Urothelium cell line (cell line): ENCODE results near the gene SLC24A1.
"Not testable (repeated sequence)": the region's sequence is repeated elsewhere in the genome, so short reads cannot be mapped to it uniquely, and the experiment has no call there.

Source experiments
- DNase-seq: peaks from one replicate; pipeline ENCODE4 v3.0.0; 2011; ENCODE audit warnings: low spot score, mixed read lengths
- FAIRE-seq: peaks from 2 replicates; lab custom pipeline; 2011; peaks lifted over from hg19 to GRCh38; lab: Jason Lieb, UNC

Gene SLC24A1

DNA sequence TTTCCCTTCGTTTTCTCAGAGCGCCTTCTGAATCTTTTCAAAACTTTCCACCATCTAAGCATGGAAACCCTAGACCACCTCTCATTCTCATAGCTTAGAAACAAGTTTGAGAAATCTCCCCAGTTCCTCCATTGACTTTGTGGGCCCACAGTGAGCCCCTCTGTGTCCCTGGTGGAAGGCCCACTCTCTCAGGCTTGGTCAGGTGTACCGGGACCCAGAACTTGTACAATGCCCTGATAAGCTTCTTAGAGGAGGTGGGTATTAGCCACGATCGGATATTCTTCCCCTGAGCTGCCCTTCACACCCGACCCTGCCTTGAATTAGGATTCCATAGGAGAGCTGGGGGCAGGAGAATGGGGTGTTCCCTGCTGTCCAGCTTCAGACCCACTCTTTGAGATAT lies at the start of gene SLC24A1:
Gene SLC24A1, plus strand, starts transcription at position 301 of the 400 bp plus-strand sequence. CDS start 2,143 bp downstream, outside the sequence.
- FAIRE-seq (no peak), DNase-seq (no peak)

DNA sequence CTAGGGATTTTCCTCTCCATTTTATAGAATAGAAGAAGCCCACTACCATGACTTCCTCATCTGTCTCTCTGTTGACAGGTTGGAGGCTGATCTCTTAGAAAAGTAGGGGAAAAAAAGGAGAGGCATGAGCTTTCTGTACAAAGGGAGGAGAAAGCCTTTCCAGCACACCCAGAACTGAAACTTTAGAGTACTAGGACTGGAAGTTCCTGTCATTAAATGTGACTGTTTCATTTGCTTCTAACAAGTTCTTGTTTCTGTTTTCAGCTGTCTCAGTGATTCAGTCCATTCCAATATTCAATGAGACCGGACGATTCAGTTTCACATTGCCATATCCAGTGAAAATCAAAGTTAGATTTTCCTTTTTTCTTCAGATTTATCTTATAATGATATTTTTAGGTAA lies 49.8 kb upstream of the SLC24A1 start:
- DNase-seq (no peak), FAIRE-seq (no peak)

DNA sequence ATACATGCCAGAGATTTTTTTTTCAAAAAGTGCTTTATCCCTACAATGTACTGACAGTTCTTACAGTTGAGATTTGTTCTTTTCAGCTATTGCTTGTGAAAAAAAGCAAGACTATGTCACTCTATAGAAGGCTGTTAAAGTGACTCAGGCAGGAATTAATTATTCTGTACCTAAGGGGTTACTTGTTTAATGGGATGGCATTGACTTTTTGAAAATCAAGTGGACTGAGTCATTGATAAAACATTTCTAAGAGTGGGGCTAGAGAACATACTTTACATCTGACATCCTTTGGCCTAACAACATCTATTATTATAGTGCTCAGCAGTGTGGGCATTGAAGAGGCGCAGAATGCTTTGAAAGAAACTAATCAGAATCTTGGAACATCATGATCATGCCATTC lies 45.1 kb upstream of the SLC24A1 start:
- DNase-seq (no peak), FAIRE-seq (no peak)

DNA sequence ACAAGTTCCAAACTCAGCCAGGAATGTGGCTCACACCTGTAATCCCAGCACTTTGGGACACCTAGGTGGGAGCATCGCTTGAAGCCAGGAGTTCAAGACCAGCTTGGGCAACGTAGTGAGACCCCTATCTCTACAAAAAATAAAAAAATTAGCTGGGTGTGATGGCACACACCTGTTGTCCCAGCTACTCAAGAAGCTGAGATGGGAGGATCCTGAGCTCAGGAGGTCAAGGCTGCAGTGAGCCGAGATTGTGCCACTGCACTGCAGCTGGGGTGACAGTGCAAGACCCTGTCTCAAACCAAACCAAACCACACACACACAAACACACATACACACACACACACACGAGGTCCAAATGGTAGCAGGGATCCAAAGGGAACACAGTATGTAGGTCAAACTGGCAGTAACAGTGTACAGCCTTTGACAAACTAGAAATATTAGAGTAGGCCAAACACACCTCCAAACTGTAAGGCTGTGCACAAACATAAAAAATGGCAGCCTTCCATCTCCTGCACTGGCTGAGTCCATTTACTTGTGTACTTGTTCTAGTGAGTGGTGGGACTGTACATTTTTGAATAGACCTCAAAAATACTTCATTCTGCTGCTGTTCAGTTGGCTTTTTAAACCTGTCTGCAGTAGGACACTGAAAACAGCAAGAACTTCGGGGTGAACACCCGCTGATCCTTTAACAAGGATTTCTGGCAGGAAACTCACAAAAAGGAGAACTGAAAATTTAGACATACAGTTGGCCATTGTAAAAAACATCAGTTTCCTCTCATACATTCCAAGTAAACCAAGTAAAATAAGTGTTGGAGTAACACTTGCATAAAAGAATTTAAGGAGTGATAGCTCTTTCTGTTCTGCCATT lies 44.4 kb upstream of the SLC24A1 start:
- DNase-seq (no peak), FAIRE-seq (peak; percentile 50)

DNA sequence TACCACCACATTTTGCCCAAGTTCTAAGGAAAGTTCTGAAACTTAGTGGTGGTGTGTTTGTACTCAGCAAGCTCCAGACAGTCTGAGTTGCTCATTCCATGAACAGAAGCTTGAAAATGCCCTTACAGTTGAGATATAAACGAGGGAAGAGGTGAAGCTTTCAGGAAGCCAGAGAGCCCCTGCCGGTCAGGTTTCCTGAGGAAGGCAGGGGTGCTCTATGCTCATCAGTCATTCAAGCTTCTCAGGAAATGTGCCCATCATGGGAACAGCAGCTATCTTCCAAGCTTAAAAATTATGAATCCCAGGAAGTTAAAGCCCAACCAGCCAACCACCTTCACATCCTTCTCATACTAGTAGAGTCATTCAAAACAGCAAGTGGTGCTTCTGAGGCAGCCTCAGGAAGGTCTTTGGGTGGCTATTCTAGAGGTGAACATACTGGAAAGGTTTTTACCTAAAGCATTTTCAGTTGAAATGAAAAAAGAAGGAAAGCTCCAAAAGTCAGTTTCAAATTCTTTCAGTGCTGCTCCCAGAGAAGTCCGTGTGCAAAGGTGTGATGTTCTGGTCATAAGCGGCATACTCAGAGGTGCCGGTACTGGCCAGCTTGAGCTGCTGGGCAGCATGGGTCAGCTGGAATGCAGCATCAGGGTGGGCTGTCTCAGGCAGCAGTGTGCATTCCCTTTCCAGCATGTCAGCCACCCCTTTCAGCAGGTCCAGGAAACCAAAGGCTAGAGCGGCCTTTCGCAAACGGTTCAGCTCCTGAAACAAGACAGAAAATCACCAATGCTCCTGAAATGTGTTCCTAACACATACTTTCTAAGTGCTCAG lies 42.6 kb upstream of the SLC24A1 start:
- FAIRE-seq: no peak

DNA sequence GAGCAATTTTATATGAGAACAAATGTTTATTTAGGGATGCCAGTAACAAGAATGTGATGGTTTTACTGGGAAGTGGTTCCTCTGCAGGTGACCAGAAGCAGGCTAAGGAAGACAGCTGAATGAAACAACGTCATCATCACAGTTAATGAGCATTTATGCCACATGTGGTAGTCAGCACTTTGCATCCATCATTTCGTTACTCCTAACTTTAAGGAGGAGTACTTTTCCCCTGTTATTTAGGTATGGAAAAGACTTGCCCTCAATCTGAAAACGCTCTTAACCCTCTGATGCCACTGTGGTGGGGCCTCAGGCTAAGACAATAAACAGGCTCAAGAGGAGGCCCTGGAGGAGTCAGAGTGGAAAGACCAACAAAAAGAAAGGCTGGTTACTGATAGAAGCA lies 42.0 kb upstream of the SLC24A1 start:
- no peak for FAIRE-seq
- no peak for DNase-seq

More for the DNA sequence above, 42.6 kb upstream of the SLC24A1 start:
- no peak for DNase-seq

DNA sequence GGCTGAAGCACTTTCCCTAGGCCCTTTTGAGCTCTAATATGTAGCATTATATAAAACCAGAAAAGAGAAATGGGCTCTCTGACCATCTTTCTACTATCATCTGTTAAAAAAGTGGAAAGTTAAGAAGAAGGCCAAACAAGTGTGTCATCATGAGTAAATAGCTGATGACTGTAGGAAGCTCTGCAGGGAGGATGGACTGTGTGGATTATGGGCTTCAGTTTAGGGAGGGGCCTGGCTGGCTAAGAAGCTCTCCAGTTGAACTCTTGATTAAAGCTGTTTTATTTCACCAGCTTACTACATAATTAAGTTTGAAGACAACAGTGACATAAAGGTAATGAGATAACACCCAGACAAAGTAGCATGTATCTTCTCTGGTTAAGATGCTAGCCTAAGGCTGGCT lies 41.5 kb upstream of the SLC24A1 start:
- DNase-seq (no peak), FAIRE-seq (no peak)

DNA sequence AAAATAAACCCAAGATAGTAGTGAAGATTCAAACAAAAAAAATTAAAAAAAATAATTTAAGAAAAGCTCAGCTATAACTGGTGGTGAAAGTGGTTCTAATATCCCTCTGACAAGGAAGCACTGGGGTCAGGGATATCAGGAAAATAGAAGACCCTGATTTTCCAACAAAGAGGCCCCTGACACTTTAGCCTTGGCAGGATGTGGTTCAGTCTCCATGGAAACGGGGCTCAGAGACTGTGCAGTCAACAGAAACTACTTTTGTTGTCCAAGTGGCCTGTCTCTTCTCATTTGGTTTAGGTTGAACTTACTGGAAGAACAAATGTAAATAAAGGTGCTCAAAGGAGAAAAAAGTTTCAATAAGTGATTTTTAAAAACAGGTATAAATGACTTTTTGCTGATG lies 38.0 kb upstream of the SLC24A1 start:
- peak; percentile 49 for DNase-seq
- no peak for FAIRE-seq

DNA sequence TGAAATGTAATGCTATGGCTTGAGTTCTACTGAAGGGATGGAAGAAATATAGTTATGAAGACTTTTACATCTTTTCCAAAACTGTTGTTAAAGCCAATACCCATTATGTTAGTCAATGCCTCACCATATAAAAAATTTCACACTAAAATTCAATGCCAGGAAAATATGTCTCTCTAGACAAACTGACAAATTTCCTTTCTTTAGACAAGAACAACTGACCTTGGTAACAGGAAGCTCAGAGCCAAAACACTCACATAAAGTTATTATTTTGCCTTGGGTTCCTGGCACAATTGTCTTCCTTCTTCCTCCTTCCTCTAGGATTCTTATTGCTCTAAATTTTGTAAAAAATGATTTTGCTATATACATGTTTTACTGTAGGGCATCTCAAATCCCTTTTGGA lies 37.5 kb upstream of the SLC24A1 start:
- FAIRE-seq (no peak), DNase-seq (no peak)

DNA sequence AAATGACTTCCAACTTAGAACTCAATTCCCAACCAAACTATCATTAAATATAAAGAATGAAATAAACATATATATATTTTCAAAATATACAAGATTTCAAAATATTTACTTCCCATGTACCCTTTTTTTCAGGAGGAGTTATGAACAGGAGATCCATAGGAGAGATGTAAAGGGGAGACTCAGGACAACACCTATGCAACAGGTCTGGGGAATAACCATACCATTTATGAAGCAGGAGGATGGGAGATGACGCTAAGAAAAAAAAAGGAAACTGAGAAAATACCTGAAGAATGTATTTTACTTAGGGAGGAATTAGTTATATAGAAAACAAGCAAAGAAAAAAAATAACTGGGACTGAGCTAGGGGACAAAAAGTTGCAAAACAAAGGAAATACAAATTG lies 34.6 kb upstream of the SLC24A1 start:
- no peak for FAIRE-seq
- DNase-seq: no peak

DNA sequence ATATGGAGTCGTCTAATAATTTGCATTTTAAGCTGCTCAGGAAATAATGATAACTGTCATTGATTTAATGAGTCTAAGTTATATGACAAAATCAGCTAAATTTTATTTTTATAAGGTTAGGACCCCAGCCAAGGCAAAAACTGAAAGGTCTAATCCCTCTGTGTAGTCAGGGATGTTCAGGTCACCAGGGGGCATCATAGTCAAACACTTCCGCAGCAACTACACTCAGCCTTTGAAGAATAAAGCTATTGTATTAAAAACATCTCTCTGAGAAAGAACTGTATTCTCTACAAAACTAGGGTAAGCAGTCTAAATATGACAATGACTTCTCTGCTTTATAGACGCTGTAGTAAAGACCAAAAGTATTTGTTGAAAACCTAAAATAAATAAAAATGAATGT lies 25.8 kb upstream of the SLC24A1 start:
- DNase-seq: peak; percentile 36
- no peak for FAIRE-seq

DNA sequence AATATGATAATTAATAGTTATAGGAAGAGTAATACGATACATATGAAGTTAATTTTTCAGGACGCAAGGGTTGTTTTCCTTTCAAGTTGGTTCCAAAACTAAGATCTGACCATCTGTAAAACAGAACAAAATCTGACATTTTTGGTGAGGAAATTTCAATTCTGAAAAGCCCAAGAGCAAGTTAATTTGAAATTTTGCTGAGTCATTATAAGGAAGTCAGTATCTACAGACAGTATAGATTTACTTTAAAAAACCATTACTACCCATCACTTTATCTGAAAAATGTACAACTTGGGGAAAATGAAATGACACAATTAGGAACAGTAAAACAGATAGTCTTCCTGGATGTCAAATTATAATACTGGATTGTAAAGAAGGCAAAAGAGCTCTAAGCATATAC lies 23.3 kb upstream of the SLC24A1 start:
- FAIRE-seq: no peak
- DNase-seq: no peak

DNA sequence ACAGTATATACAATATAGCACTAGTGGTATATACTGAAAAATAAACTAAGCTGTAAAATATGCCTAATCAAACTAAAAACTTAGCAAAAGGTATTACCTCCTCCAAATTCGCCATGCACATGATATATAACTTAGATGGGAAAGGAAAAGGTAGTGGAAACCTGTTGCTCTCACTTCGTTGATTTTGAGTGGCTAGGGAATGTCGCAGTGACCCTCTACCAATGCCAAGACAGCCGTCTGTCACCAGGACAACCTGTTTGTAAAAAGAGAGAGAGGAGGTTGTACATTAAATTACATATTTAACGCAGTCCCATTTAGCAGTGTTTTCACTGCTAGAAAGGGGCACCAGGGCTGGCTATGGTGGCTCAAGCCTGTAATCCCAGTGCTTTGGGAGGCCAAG lies 22.1 kb upstream of the SLC24A1 start:
- FAIRE-seq (no peak), DNase-seq (no peak)

DNA sequence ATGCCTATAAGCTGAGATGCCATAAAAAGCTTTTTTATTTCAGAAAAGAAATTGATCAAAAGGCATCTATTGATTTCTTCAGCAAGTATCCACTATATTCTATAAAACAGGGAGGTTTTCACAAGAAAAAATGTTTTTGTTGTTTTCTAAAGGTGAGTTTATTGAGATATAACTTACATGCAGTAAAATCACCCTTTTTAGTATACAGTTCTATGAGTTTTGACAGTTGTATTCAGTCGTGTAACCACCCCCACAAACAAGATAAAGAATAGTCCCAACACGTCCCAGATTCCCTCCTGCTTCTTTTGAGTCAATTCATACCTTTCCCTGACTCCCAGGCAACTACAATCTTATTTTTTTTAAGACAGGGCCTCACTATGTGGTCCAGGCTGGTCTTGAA lies 18.6 kb upstream of the SLC24A1 start:
- DNase-seq (no peak), FAIRE-seq (no peak)

DNA sequence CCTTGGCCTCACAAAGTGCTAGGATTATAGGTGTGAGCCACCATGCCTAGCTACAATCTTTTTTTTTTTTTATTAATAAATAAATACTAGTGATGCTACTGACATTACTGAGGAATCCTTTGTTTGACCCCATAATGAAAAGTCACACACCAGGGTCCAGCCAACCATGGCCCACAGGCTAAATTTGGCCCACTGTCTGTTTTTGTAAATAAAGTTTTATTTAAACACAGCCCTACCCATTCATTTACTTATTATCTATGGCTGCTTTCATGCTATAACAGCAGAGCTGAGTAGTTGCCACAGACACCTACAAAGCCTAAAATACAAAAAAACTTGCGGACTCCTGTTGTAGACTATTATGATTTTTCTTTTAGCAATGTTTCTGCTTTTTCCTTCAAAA lies 18.2 kb upstream of the SLC24A1 start:
- FAIRE-seq: no peak
- DNase-seq: no peak

DNA sequence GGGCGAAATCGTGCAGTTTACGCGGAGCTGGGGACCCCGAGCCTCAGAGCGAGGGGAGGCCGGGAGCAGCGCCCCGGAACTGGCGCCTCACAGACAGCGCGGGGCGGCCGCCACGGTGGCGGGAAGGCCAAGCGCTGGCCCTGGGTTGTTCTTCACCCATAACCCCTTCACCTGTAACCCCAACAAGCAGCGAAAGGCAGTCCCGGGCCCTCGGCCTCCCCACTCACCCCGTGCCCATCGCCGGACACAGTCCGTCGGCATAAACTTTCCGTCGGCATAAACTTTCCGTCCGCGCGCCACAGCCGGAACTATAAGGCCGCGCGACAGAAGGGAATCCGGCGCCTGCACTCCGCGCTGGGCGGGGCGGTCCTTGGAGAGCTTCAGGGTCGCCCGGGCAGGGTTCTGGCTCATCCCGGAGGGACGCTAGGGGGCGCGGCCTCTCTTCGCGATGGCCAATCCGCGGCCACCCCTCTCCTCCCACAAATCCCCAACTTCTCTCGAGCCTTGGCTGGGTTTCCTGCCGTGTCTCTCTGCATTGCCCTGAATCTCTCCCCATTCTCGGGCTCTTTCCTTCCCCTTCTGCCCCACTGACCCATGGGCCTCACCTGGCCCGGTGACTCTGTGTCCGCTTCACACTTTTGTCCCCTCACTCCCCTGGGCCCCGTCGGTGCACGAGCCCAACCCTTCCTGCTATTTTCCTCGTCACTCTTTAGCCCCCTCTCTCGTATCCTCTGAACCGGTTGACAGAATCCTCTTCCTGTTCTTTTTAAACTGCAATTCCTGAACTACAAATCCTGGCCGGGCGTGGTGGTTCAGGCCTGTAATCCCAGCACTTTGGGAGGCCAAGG lies 10.6 kb upstream of the SLC24A1 start, which contains the start of gene INTS14:
Gene INTS14, minus strand, starts transcription at position 261 of the 848 bp plus-strand sequence. CDS start 3,751 bp downstream, outside the sequence.
- DNase-seq (peak; percentile 100), FAIRE-seq (peak; percentile 98)

DNA sequence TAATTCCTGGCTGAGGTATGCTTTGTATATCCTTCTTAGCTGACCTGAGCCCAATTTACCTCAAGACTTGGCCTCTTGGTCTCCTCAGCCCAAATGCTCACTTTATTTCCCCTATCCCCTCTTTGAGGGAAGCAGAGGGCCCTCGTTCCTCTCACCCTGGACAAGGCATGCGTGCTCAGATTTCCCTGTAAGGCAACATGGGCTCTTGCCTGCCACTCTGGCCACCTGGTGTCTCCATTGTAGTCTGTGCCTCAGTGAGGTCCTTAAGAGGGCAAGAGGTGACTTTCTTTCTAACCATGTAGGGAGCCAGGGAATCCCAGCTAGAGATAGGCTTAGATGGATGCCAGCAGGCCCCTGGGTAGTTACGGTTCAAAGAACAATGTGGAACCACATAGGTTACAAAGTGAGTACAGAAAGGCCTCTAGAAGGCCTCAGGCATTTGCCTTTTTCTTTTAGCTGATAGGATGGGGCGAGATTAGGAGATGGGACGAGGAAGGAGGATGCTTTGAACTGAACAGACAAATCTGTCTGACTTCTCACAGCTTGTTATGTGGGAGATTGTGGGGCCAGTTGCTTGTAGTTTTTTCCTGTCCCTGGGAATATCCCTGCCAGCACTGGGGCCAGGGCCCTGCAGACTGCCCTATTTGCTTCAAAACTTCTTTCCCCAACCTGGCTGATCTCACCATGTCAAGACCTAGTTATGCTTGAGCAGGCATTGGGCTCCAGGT lies 9.7 kb upstream of the SLC24A1 start:
- FAIRE-seq (no peak), DNase-seq (peak; percentile 18)

DNA sequence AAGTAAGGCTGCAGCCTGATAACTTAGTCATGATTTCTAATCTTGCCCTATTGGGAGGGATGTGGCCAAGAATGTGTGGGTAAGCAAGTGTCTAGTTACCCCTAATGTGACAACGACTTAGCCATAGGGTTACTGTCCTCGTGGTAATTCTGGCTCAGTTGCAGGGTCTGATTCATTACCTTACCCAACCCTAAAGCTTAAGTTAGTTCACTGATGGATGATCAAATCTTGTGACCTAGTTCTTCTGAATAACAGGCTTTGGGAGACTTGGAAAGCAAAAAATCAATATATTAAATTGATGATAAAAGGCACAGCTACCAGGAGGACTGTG lies 9.2 kb upstream of the SLC24A1 start:
- no peak for DNase-seq
- no peak for FAIRE-seq

DNA sequence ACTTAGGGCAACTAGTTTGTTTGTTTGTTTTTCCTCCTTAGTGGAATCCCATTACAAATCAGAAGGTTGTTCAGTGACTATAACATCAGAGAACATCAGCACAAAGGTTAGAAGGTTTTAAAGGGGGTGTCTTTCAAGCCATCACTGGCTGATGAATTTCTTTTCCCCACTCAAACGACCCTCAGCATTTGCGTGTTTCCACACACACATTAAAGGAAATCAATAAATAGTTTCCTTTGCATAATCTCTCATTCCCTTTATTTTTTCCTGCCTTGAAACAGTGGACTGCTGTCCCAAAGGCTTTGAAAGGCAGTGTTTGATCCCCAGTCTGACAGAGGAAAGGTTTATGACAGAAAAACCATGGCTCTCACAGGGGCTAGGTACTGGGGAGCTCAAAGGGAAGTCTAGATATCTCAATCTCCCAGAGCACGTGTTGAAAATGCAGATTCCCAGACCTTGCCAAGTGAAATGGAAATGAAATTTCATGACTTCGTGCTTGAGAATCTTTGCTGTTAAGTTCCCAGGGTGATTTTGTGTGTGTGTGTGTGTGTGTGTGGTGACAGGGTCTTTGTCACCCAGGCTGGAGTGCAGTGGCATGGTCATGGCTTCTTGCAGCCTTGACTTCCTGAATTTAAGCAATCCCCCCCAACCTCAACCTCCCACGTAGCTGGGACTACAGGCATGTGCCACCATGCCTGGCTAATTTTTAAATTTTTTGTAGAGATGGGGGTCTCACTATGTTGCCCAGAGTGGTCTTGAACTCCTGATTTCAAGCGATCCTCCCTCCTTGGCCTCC lies 8.6 kb upstream of the SLC24A1 start:
- FAIRE-seq (no peak), DNase-seq (no peak)

DNA sequence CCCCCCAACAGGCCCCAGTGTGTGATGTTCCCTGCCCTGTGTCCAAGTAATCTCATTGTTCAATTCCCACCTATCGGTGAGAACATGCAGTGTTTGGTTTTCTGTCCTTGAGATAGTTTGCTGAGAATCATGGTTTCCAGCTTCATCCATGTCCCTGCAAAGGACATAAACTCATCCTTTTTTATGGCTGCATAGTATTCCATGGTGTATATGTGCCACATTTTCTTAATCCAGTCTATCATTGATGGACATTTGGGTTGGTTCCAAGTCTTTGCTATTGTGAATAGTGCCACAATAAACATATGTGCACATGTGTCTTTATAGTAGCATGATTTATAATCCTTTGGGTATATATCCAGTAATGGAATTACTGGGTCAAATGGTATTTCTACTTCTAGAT lies 5.9 kb upstream of the SLC24A1 start:
- FAIRE-seq: not testable (repeated sequence)

More for the DNA sequence above, 5.9 kb upstream of the SLC24A1 start:
- DNase-seq: not testable (repeated sequence)
